Measurements from ENCODE around the gene GJB2.

Gene GJB2

DNA sequence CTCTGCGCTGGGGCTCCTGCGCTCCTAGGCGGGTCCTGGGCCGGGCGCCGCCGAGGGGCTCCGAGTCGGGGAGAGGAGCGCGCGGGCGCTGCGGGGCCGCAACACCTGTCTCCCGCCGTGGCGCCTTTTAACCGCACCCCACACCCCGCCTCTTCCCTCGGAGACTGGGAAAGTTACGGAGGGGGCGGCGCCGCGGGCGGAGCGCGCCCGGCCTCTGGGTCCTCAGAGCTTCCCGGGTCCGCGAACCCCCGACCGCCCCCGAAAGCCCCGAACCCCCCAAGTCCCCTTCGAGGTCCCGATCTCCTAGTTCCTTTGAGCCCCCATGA, at the start of gene GJB2:
TSS of gene GJB2 (minus strand) at position 103 of the 326 bp plus-strand sequence. CDS start 3,357 bp downstream, outside the sequence.
- no peak for FAIRE-seq

DNA sequence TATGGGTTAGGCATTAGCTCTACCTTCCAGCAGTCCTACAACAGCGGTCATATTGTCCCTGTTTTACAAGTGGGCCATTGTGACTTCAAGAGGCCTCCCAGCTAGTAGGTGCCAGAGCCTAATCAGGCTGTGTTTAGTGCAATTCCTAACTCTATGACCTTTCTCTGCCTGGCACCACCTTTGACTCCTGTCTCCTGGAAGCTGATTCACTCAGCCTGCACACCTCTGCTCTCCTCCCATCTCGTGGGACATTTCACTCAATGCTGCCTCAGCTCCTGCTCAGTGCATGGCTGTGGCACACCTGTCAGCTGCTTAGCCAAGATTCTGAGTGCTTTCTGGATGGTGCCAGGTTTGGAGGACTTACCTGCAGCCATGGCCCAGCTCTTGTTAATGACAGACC, 48.9 kb upstream of the GJB2 start:
- no peak for FAIRE-seq

GRCh38 chr13:20239748-20240147, 47.0 kb upstream of the GJB2 start:
- no peak for FAIRE-seq

GRCh38 chr13:20232556-20233277, 40.0 kb upstream of the GJB2 start:
- no peak for FAIRE-seq

- FAIRE-seq: no peak
Observed at GRCh38 chr13:20231839-20232555, 39.3 kb upstream of the GJB2 start, which contains the start of gene GJB6. GJB6 (minus strand) TSS chr13:20232319; CDS start chr13:20223480, 8,839 bp downstream.

DNA sequence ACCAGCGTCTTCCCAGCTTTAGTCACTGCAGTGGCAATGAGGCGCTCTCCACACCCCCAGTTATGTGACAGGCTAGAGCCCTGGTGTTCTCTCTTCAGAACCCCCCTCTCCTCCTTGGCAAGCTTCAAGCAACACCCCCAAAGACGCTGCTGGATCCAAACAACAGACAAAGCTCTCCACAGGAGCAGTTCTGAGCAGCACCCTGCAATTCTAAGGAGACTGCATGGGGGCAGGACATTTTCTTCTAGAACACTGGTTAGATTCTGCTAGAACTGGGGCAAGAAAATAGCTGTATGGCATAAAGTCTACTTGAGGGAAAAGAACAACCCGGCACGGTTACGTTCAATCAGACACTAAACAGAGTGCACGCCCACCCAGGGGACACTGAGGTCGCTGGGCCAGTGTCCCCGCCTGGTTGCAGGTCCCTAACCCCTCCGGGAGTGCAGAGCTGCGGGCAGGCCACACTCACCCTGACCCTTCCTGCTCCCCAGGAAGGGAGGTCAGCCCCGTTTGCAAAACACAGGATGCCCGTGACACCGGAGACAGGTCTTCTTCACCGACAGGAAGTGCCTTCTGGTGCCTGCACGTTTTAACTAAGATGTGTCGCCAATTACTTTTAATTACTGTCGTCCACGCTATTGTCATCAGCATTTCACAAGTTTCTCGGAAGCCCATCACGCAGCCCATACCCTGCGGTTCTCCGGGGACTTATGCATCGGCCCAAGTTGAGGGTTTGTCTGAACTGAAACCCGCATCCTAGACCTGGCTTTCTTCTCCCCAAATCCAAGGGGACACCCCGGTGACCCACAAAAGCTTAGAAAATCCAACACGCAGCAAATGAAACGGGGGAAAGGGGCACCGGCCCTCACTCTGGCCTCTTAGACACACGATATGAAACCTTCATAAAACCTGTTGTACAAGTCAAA, 38.4 kb upstream of the GJB2 start:
- FAIRE-seq: no peak

GRCh38 chr13:20227730-20228129, 35.0 kb upstream of the GJB2 start:
- no peak for FAIRE-seq

- no peak for FAIRE-seq
Observed at GRCh38 chr13:20227288-20227687, 34.5 kb upstream of the GJB2 start.

DNA sequence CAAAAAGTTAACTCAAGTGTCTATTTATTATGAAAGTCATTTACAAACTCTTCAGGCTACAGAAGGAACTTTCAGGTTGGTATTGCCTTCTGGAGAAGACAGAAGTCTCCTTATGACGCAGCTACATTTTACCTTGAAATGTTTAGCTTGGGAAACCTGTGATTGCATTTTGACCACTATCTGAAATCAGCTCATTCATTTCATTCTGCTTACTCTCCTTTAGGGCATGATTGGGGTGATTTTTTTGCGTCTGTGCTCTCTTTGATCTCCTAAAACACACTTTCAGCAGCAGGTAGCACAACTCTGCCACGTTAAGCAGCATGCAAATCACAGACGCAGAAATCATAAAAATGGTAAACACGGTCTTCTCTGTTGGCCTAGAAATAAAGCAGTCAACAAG, 29.8 kb upstream of the GJB2 start:
- FAIRE-seq: no peak

DNA sequence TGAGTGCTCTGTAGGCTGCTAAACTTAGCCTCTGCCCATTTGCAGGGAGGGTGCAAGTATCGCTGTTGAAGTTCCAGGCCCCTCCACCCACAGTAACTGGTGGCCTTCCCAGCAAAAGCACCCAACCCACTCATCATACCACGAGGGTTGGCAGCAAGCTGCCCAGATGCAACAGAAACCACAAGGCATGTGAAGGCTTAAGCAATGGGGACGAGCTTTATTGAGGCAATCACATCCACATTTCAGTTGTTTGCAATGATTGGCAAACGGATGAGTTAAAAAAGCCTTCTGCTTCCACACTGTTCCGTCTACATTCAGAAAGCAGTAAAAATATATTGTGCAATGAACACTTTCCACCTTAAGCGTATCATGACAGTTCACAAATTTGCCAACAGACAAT, 29.0 kb upstream of the GJB2 start:
- FAIRE-seq: no peak

DNA sequence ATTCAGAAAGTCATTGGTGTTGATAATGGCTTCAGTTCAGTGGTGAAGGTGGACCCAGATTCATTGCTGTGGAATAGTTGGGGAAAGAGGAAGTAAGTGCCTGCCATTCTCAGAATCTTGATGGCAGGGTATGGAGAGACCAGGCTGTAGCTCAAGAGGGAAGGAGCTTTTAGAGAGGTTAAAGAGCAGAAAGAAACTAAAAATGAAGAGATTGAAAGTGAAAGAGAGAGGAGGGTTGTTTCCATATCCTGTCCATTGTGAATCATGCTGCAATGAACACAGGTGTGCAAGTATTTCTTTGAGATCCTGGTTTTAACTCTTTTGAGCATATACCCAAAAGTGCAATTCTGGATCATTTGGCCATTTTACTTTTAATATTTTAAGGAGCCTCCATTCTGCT, 26.8 kb upstream of the GJB2 start:
- FAIRE-seq: no peak

DNA sequence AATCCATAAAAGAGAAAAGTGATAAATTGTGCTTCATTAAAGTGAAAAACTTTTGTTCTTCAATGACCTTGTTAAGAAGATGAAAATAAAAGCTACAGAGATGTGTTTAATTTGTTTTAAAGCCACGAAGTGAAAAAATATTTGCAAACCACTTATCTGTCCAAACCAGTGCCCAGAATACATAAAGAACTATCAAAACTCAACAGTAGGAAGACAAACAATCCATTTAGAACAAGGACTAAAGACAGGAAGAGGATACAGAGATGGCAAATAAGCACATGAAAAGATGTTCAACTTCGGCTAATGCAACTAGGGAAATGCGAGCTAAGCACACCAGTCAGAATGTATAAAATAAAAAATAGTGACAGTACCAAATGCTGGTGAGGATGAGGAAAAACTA, 24.4 kb upstream of the GJB2 start:
- no peak for FAIRE-seq

GRCh38 chr13:20209948-20210347, 17.2 kb upstream of the GJB2 start:
- FAIRE-seq: no peak

DNA sequence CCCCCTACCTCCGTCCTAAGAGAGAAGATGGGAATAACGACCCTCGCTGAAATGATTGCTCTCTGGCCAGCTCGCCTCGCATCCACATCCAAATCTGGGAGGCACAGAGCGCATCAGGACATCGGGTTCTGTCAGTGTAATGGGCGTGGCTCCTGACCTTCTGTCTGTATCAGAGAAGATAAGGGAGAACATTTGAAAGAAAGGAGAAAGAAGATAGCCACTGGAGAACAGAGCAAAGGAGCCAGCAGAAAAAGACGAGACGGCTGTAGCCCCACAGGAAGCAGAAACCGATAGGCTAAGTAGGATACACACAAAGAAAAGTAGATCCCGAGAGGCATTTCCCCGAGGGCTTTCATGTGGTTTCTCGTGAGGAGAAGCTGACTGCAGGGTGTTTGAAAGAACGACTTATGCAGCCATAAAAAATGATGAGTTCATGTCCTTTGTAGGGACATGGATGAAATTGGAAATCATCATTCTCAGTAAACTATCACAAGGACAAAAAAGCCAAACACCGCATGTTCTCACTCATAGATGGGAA, 14.0 kb upstream of the GJB2 start:
- FAIRE-seq: no peak

DNA sequence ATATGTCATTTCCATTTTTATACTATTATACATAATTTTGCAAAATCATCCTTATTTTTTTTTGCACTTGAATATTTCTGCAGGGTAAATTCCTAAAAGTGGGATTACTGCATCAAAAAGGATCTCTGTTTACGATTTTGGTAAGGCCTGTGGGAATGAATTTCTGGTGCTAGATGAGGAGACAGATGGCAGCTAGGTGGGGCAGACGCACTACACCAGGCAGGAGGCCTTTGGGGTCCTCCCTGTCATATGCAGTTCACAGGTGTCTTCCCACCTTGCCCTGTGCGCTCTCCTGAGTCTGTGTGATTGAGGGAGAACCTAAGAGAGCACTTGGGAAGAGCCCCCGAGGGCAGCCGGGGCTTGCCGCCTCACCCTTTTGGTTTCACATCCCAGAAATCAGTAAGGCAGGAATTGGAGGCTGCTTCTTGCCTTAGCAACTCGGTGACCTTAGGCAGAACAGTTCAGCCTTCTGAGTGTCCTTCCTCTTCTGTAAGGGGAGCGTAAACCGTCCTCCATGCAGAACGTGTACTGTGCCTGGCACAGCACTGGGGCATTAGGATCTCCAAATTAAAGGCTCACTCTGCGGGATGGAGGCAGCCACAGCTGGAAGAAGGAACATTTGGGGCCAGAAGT, 13.4 kb upstream of the GJB2 start:
- no peak for FAIRE-seq

DNA sequence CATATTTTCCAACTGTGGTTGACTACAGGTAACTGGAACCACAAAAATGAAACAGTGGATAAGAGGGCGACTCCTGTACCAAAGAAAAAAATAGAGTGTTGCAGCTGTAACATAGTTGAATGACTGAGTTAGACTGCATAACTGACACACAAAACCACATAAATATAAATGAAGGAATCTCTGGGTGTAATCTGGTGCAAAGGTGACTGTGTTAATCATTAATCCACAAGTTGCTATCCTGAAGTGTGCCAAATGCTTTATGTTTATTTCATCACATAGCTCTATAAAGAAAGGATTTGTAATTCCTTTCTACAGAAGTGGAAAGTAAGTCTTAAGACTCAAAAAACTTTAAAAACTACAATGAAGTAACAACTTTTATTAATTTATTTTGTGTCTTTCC, 6.0 kb upstream of the GJB2 start:
- FAIRE-seq: peak; percentile 47

GRCh38 chr13:20197361-20197834, 4.7 kb upstream of the GJB2 start:
- peak; percentile 98 for FAIRE-seq

- FAIRE-seq: no peak
Observed at GRCh38 chr13:20195801-20196200, 3.1 kb upstream of the GJB2 start.

GRCh38 chr13:20193907-20194631, 1.3 kb upstream of the GJB2 start:
- FAIRE-seq: no peak

DNA sequence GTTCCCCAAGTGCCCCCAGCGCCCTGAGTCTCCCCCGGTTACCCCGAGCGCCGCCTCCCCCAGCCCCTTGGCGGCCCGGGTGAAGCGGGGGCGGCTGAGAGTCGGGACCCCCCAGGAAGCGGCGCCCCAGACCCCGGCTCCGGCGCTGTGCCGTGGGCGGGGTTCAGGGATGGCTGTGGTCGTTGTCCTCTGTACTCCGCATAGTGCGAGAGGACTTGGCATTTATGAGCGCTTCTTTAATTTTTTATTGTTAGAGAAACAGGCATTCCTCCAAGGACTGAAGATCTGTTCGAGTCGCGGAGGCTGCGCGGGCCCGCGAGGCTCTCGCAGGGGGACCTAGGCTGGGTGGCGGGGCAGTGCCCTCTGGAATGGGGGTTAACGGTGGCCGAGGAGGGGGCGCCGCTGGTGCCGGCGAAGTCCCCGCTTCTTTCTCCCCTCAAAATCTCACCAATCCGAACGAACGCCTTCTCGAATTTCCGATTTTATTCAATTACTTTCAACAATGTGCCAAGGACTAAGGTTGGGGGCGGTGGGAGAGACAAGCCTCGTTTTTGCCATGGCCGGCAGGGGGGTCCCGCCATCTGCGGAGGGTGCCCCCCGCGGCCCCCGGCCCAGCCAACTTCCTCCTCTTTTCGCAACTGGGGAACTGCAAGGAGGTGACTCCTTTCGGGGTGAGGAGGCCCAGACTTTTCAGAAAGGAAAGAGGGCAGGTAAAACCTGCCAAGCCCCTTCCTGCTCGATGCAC, 596 bp upstream of the GJB2 start:
- no peak for FAIRE-seq
